ENCODE data around the gene NRXN2. TPM values are rescaled to one million over a fixed set of nuclear protein-coding genes. Genes with fewer than 3 reads are reported as not detected.

NRXN2 gene
- total RNA-seq, 4 donors from 2014 or later, result 0.21 to 0.72 (median 0.64) TPM; not detected in 1

DNA sequence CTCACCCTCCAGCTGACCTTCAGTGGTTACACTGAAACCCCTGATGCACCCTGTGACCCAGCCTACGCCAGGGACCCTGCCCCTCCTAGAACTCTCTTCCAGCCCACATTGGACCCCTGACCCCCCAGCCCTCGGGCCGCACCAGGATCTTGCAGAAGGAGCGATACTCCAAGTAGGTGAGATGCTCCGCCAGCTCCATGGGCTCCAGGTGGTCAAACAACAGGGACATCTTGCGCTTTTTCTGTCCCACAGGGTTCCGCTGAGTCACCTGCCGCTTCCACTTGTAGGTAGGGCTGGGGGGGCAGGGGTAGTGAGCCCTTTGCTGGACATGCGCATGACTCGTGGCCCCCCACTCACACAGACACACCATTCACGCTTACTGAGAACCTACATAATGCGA lies 16.9 kb upstream of the NRXN2 start:
- TF ChIP-seq POLR2A (IDR thresholded peaks at IDR 0.05) (no peak), EP300 (IDR thresholded peaks at IDR 0.05) (no peak), POLR2AphosphoS5 (IDR thresholded peaks at IDR 0.05) (no peak)
- TF ChIP-seq, protein P1, sequence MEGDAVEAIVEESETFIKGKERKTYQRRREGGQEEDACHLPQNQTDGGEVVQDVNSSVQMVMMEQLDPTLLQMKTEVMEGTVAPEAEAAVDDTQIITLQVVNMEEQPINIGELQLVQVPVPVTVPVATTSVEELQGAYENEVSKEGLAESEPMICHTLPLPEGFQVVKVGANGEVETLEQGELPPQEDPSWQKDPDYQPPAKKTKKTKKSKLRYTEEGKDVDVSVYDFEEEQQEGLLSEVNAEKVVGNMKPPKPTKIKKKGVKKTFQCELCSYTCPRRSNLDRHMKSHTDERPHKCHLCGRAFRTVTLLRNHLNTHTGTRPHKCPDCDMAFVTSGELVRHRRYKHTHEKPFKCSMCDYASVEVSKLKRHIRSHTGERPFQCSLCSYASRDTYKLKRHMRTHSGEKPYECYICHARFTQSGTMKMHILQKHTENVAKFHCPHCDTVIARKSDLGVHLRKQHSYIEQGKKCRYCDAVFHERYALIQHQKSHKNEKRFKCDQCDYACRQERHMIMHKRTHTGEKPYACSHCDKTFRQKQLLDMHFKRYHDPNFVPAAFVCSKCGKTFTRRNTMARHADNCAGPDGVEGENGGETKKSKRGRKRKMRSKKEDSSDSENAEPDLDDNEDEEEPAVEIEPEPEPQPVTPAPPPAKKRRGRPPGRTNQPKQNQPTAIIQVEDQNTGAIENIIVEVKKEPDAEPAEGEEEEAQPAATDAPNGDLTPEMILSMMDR (IDR thresholded peaks at IDR 0.05), result no peak
- Histone ChIP-seq H3K27me3 (peaks cover 40% of the 10 kb centered on the region), H3K9me3 (no peaks in the 10 kb centered on the region), H3K4me1 (peaks cover 32% of the 10 kb centered on the region), H3K4me3 (no peak overlapping the region), H3K27ac (no peak overlapping the region), H3K36me3 (no peaks in the 10 kb centered on the region)
- WGBS, result 98% methylated on average over 11 of the region's 12 CpGs
- no peak for DNase-seq (ENCODE audit: low spot score in 2 of 2)

DNA sequence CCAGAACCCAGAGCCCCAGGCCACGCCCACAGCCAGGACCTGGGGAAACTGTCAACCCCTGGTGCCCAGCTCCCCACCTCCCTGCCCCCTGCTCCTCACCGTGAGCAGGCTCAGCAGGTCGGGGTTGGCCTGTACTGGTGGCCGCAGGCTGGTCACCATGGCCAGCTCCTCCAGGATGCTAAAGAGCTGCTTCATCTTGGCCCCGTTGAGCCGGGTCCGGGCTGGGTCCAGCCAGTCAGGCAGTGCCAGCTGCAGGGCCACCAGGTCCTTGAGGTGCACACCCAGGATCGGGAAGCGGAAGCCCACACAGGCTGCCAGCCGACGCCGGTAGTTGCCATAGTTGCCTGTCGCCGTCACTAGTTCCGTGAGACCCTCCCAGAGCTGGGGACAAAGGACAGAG lies 13.7 kb upstream of the NRXN2 start:
- Histone ChIP-seq H3K4me3 (no peak overlapping the region), H3K27ac (no peak overlapping the region), H3K27me3 (peaks cover 8% of the 10 kb centered on the region), H3K9me3 (no peaks in the 10 kb centered on the region), H3K36me3 (no peaks in the 10 kb centered on the region), H3K4me1 (peaks cover 1% of the 10 kb centered on the region)
- no CpG with 5 or more reads among the region's 15 CpGs for WGBS
- TF ChIP-seq EP300 (IDR thresholded peaks at IDR 0.05), result no peak
- TF ChIP-seq POLR2AphosphoS5 (IDR thresholded peaks at IDR 0.05), result no peak
- no peak for TF ChIP-seq POLR2A (IDR thresholded peaks at IDR 0.05)
- TF ChIP-seq, protein P1 (IDR thresholded peaks at IDR 0.05), result no peak
- no peak for DNase-seq (ENCODE audit: low spot score in 2 of 2)

DNA sequence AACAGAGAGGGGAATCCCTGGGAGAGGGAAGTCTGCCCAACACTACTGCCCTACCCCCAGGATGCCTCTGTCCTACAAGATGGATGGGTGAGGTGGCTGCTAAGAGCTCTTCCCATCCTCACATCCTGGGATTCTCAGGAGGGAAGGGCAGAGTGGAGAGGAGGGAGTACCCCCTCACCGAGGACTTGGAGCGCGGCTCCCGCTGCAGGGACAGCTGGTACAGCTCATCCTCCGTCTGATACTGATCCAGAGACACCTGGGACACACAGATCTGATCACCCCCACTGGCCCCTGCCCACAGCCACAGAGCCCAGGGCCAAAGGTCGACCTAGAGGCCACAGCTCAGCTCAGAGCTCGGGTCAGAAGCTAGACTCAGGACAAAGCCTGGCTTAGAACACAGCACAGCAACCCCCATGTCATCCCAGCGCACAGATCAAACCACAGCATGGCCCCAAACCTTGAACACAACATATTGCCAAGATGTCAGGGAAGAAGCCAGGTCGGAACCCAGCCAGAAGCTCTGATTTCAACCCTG lies 12.8 kb upstream of the NRXN2 start:
- H3K27me3 ChIP-seq, result no peaks in the 10 kb centered on the region
- no peak overlapping the region for H3K27ac ChIP-seq
- no peak overlapping the region for H3K4me3 ChIP-seq
- TF ChIP-seq, protein P1 (IDR thresholded peaks at IDR 0.05), result no peak
- no peak for TF ChIP-seq EP300 (IDR thresholded peaks at IDR 0.05)
- TF ChIP-seq POLR2A (IDR thresholded peaks at IDR 0.05), result no peak
- TF ChIP-seq POLR2AphosphoS5 (IDR thresholded peaks at IDR 0.05), result no peak
- no peaks in the 10 kb centered on the region for H3K9me3 ChIP-seq
- no peak for DNase-seq (ENCODE audit: low spot score in 2 of 2)
- H3K36me3 ChIP-seq, result no peaks in the 10 kb centered on the region
- H3K4me1 ChIP-seq, result no peaks in the 10 kb centered on the region
- 82% methylated on average over 3 of the region's 9 CpGs for WGBS

DNA sequence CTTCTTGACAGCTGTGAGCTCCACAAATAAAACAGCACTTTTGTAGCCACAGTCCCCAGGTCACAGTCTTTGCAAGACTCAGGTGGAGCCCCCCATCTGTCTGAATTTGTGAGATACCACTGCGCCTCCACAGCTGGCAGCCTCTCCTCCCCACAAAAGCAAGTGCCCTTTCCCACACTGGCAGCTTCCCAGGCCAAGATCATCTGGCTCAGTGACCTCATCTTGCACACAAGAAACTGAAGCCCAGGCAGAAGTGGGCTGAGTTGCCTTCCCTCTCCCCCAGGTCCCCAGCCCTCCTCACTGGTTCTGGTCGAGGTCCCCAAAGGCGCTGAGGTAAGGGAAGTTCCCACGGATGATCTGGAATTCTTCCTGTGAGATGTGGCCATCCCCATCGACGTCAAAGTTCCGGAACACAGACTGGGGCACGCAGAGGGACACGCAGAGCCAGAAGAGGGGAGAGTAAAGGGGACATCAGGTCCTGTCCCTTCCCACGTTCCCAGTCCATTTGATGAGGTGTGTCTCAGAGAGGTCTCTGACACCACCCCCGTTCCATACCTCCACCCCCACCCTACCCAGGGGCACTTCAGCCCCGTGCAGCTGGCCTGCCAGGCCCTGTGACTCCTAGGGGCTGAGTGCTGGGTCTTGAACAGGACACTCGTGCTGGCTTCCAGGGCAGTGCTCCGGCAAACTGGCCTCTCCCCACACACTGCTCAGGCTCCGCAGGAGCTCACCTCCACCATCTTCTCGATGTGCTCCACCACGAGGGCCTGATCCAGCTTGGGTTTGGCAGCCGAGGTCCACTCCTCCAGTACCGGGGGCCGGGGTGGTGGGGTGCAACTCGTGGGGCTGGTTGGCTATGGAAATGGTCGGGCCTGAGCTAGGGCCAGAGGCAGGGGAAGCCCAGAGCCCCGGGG lies 12.1 kb upstream of the NRXN2 start:
- H3K27ac ChIP-seq, result no peak overlapping the region
- peaks cover under 1% of the 10 kb centered on the region for H3K27me3 ChIP-seq
- 74% methylated on average over 12 of the region's 23 CpGs for WGBS
- no peak overlapping the region for H3K4me3 ChIP-seq
- H3K36me3 ChIP-seq, result no peaks in the 10 kb centered on the region
- TF ChIP-seq, protein P1 (IDR thresholded peaks at IDR 0.05), result no peak
- H3K4me1 ChIP-seq, result no peaks in the 10 kb centered on the region
- H3K9me3 ChIP-seq, result no peaks in the 10 kb centered on the region
- no peak for DNase-seq (ENCODE audit: low spot score in 2 of 2)

- DNase-seq (ENCODE audit: low spot score in 2 of 2), result no peak
- 82% methylated on average over 3 of the region's 3 CpGs for WGBS
- H3K4me1 ChIP-seq, result no peaks in the 10 kb centered on the region
- H3K27ac ChIP-seq, result no peak overlapping the region
- no peaks in the 10 kb centered on the region for H3K36me3 ChIP-seq
- TF ChIP-seq, protein P1 (IDR thresholded peaks at IDR 0.05), result no peak
- H3K4me3 ChIP-seq, result no peak overlapping the region
- no peaks in the 10 kb centered on the region for H3K9me3 ChIP-seq
- peaks cover 6% of the 10 kb centered on the region for H3K27me3 ChIP-seq
These were observed 8.6 kb upstream of the NRXN2 start for GRCh38 chr11:64731601-64732000.
